NCI-H146 (cell line): ENCODE measurements around the gene WIPI1.
"Not testable (repeated sequence)": the region's sequence is repeated elsewhere in the genome, so short reads cannot be mapped to it uniquely, and the experiment has no call there.

Source experiments
- DNase-seq: peaks from one replicate; lab custom pipeline; 2025; lab: John Stamatoyannopoulos, UW

Gene WIPI1

DNA sequence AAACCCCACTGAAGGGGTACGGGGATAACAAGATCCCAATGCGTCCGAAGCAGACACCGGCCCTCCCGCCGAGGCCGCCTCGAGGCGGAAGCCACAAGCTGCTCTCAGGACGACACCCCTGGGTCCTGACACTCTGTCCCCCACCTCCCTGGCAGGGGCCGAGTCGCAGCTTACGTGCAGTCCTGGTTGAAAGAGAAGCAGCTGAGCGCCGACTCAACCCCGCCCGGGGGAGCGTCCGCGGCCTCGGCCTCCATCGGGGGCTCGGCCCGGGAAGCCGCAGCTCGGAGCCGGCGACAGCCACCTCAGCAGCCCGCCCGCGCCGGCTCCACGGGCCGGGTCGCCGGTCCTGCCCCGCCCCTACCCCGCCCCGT is at the start of gene WIPI1:
Gene WIPI1, minus strand, starts transcription at position 329 of the 371 bp plus-strand sequence. Its CDS starts 75 bp downstream, at position 254.
- DNase-seq = no peak

DNA sequence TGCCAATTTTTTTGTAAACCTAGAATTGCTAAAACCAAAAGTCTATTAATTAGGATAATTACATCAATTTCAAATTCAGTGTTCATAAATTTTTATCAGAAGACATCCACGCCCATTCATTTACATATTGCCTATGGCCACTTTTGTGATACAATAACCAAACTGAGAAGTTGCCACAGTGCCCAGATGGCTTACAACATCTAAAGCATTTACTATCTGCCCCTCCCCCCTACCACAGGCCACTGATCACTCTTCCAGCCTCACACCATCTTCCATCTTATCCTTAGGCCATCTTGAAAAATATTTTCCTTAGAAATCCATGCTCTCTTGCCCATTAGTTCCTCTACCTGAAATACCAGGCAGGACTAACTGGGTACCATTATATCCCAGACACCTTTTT is 48.7 kb upstream of the WIPI1 start:
- DNase-seq = no peak

DNA sequence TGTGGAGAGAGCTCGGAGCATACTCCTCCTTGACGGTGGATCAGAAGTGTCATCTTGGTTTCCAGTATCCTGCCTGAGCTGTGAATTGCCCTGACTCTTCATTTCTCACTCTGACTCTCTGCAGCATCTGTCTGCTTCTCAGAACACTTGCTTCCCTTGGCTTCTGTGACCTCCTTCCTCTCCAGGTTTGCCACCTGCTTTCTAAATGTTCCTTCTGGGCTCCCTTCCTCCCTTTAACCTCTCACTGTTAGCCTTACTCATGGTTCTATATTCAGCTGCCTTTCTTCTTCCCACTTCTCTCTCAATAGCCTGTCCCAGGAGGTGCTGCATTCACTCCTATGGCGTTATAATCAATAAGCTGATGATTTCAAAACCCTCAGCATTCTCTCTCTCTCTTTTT is 43.8 kb upstream of the WIPI1 start:
- DNase-seq = no peak

GRCh38 chr17:68499587-68499986 is 42.3 kb upstream of the WIPI1 start:
- DNase-seq = no peak

- DNase-seq = no peak
These were observed 41.4 kb upstream of the WIPI1 start for GRCh38 chr17:68498479-68499326.

GRCh38 chr17:68497885-68498319 is 40.6 kb upstream of the WIPI1 start:
- DNase-seq = no peak

DNA sequence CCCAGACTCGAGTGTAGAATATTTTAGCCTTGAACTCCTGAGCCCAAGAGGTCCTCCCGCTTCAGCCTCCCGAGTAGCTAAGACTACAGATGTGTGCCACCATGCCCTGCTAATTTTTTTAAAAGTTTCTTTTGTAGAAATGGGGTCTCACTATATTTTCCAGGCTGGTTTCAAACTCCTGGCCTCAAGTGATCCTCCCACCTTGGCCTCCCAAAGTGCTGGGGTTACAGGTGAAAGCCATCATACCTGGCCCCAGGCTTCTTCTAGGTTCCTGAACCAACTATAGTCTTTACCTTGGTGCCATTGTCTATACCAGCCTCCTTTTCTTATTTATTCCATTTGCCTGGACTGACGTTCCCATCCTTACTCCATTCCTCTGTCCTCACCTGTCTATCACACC is 37.8 kb upstream of the WIPI1 start:
- no peak for DNase-seq

GRCh38 chr17:68492394-68493054 is 35.2 kb upstream of the WIPI1 start:
- not testable (repeated sequence) for DNase-seq

DNA sequence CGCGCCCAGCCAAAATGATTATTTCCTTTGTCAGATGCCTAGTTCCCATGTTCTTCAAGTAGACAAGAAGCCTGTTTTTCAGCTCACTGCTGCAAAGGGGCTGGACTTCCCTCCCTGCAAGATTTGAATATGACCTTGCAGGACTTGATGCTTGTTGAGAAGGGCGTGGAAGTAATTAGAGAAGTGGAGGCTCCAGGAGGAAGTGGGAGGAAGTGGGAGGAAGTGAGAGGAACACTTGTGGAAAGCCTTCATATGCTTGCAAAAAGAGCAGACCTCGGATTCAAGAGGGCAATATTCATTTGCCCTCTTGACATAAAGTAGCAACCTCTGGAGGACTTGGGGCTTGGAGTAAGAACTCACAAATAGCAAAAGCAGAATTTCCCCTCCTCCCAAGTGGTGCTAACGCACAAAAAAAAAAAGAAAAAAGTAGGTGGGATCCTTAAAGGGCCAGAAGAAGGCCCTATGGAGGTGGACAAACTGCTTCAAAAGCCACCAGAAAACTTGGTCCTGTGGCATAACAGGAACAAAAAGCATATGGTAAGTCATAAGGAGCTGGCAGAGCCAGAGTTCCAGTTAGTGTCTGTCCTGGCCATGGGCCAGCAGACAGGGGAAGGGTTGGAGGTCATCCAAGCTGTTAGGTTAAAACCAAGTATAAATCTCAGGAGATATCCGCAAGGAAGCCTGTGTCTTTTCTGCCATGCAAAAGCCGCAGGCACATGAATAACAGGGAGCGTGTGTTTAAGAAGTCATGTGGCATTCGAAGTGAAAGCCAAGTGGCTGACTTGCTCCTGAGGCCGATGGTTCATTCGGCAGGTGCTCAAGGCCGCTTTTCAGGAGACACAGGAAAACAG is 34.3 kb upstream of the WIPI1 start:
- no peak for DNase-seq

- no peak for DNase-seq
These were observed 32.6 kb upstream of the WIPI1 start for GRCh38 chr17:68489919-68490318.

DNA sequence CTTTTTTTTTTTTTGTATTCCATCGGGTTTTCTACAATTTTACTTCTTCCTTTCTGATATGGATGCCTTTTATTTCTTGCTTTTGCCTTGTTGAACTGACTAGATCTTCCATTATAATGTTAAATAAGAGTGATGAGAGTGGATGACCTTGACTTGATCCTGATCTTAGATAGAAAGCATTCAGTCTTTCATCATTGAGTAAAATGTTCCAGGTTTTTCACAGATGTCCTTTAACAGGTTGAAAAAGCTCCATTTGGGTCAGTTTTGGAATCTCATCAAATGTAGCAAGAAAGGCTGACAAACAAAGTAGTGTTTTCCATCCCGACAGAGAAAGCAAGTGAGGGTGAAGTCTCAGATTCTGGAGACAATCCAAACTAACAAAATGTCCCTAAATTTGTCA is 27.2 kb upstream of the WIPI1 start:
- DNase-seq = no peak

DNA sequence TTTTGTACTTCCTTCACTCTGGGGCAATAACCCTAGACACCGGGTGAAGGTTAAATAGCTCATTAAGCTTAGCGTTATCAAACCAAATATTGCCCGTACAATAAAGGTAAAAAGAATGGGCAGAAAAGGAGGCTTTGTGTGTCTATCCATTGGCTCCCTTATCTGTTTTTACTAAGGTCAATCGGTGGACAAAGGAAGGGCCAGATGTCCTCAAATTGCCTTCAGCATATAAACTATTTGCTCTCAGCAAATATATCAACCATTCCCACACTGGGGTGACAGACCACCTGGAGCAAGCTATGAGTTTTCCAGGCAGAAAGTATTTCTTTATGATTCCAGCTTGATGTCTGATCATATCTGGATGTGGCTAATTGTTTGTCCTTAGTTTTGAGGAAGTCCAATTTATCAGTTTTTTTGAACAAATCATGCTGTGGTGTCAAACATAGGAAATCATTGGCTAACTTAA is 25.3 kb upstream of the WIPI1 start:
- peak; percentile 93 for DNase-seq

DNA sequence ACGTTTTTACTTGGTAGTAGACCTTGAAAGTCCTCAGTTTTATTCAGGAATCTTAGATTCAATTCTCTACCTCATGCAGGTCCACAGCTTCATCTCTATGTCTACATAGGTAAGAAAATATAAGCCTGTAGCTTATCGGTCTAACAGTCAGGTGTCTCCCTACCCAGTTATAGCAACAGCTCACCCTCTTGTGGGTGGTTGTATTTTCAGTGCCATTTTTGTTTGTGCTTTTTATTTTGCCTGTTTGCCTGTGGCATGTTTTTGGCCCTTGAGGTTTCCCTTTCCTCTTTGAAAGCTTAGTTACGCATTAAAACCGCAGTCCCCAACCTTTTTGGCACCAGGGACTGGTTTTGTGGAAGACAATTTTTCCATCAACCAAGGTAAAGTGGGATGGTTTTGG is 23.6 kb upstream of the WIPI1 start:
- DNase-seq = no peak

GRCh38 chr17:68470961-68471360 is 13.7 kb upstream of the WIPI1 start:
- no peak for DNase-seq

GRCh38 chr17:68468788-68469187 is 11.5 kb upstream of the WIPI1 start:
- DNase-seq = no peak

- DNase-seq = no peak
These were observed 11.0 kb upstream of the WIPI1 start for GRCh38 chr17:68468334-68468733.

DNA sequence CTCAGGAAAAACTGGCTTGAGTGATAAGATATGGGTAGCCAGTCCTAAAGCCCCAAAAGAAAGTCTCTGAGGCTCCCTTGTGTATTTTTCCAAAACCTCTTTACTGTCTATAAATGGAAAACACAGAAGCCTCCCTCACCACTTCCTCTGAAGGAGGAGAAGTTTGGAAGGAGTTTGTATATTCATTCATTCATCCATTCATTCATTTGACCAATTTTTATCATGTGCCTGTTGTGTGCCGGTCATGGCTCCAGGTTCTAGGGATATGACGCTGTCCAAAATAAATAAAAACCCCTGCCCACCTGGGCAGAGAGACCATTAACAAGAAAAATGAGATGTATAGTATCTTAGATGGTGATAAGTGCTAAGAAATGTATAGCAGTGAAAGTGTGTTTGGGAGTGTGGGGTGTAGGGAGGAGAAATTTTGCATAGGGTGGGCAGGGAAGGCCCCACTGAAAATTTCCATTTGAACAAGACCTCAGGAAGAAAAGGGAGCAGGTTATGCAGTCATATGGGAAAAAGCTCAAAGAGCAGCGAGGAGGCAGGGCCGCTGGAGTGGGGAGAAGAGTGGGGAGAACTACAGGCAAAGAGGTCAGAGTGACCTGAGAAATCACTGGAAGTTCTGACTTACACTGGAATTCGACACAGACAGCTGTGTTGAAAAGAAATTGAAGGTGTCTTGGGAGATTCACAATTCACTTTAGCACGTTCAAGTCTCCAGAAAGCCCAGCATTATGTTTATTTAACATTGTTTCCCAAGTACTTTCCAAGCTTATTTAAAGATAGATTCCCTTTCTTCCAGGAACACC is 6.1 kb upstream of the WIPI1 start:
- DNase-seq = no peak

- peak; percentile 85 for DNase-seq
These were observed 5.3 kb upstream of the WIPI1 start for GRCh38 chr17:68462381-68463210.

GRCh38 chr17:68461589-68461988 is 4.3 kb upstream of the WIPI1 start:
- peak; percentile 54 for DNase-seq

DNA sequence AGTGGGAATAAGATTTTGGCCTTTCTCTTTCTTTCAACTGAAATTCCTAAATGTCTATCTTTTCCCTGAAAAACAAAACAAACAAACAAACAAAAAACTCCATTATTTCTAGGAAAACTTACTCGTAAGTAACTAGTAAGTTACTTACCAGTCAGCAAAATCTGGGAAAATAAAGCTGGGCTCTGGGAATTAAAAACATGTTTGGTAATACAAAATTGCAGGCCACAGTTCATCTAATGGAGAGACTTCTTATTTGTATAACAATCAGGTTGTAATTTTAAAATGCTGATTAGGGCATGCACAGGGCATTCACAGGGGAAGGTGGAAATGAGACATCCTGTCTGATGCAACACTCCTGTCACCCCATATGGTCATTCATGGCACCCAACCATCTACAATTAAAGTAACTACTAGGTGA is 3.8 kb upstream of the WIPI1 start:
- DNase-seq = peak; percentile 24

- DNase-seq = no peak
These were observed 3.4 kb upstream of the WIPI1 start for GRCh38 chr17:68460715-68461114.
